GM18520 (cell line): ENCODE results near the gene RAB35.

Experiments
- ATAC-seq: cut with Tn5 transposase; IDR thresholded peaks from one replicate; pipeline ENCODE4 v1.9.1; 2021; ENCODE audit not compliant: unreplicated experiment

Gene RAB35

DNA sequence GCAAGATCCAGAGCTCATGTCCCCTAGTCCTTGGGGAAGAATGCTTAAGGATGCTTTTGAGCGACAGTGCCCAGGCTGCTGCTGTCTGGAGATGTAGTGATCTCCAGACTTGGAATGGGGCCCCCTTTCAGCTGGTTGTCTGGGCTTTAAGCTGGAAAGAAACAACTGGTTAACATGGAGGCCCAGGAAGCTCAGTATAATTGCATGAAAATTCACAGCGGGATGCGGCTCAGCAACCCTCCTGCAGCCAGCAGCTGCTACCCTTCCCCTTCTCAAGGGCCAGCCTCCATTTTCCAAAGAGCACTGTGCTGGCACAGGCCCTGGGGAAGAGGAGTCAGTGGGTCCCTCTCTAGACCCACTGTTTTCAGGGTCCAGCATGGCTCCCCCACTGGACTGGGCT is 26.3 kb downstream of the RAB35 start:
- no peak for ATAC-seq

DNA sequence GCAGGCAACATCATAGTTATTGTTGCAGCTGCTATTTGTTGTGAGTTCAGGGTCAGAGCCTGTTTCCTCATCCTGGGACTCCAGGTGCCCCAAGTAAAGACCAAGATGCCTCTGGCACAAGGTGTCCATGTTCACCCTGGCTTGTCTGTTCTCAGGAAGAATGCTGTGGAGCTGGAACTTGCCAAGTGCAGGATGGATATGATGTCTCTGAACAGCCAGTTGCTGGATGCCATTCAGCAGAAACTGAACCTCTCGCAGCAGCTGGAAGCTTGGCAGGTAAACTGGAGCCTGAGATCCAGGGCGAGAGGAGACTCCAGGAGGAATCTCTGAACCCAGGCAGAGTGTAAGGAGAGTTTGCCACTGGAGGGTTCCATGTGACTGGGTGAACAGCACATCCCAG is 26.8 kb downstream of the RAB35 start:
- ATAC-seq, result no peak

DNA sequence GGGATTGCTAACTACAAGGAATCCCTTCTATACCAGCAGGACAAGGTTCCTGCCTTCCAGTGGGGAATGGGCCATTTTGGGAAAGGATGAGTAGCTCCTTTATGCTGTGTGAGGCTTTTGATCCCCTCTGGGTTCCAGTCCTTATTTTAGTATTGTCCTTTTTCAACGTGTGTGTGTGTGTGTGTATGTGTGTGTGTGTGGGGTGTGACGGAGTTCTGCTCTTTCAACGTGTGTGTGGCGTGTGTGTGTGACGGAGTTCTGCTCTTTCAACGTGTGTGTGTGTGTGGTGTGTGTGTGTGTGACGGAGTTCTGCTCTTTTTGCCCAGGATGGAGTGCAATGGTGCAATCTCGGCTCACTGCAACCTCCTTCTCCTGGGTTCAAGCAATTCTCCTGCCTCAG is 27.4 kb downstream of the RAB35 start:
- ATAC-seq, result no peak

DNA sequence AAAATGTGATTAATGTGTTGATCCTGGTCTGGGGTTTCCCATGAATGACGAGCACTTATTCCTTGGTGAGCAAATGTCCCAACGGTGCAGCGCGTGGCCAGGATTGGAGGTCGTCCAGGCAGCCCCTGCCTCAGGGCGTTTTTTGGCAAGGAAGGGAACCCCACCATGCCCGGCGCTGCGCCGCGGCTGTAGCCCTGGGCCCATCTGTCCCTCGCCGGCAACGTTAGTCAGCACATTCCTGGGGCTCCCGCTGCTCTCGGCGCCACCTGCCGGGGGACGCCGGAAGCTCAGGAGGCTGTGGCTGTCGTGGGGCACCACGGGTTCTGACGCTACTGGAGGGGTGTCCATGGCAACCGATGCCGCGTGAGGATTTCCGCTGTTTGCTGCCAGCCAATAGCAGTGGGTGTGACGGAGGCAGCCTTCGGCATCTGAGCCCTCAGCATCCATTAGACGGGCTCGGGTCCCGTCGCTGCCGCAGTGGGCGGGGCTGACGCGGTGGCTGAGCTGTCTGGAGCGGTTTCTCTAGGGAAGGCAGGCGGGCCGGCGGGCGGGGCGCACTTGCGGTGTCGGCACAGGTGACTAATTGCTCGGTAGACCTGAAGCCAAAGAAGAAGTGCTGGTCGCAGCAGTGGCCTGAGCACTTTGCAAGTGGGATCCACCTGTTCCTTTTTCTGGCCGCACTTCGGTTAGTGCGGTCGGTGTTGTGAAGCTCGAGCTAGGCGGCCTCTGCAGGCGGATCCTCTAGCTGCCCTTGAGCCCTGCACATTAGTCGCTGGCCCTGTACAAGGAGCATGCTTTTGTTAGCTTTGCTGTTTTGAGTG is 29.5 kb downstream of the RAB35 start:
- peak; percentile 97 for ATAC-seq

DNA sequence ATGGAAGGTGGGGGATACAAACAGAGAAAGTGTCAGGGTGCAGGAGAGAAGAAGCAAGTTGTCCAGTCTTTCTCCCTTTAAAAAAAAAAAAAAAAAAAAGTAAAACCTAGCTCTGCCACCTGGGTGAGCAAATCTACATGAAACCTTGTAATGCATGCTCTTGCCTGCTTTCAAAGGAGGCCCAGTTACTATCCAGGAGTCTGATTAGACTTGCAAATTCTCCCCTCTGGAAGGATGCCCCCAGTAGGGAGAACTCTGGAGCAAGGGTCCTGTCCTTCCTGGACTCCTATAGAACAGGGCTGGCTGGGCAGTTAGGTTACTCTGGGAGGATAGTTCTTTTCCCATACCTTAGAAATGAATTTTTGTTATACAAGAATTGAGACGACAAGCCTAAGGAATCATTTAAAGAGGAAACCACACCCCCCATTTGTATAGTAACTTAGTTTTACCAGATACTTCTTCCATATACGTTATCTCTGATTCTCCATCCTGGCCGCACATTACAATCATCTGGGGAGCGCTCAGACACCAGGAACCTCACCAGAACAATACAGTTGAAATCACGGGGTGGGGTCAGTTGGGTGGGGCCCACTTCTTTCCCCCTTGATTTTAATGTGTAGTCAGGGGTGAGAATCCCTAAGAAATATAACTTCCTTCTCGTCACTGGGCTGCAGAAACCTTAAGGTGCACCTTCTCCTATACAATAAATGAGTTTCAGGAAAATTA is 30.5 kb downstream of the RAB35 start:
- no peak for ATAC-seq

DNA sequence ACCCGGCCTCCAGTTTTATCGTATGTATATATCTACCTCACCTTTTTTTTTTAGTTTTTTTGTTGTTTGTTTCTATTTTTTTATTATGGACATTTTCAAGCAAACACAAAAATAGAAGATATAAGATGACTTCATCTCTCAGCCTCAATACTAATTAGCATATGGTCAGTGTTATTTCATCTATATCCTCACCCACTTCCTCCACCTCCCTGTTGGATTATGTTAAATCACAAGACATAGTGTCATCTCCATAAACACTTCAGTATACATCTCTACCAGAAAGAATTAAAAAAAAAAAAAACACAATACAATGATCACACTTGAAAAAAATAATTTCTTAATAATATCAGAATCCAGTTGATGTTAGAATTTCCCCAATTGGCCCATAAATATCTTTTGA is 34.9 kb downstream of the RAB35 start:
- no peak for ATAC-seq

DNA sequence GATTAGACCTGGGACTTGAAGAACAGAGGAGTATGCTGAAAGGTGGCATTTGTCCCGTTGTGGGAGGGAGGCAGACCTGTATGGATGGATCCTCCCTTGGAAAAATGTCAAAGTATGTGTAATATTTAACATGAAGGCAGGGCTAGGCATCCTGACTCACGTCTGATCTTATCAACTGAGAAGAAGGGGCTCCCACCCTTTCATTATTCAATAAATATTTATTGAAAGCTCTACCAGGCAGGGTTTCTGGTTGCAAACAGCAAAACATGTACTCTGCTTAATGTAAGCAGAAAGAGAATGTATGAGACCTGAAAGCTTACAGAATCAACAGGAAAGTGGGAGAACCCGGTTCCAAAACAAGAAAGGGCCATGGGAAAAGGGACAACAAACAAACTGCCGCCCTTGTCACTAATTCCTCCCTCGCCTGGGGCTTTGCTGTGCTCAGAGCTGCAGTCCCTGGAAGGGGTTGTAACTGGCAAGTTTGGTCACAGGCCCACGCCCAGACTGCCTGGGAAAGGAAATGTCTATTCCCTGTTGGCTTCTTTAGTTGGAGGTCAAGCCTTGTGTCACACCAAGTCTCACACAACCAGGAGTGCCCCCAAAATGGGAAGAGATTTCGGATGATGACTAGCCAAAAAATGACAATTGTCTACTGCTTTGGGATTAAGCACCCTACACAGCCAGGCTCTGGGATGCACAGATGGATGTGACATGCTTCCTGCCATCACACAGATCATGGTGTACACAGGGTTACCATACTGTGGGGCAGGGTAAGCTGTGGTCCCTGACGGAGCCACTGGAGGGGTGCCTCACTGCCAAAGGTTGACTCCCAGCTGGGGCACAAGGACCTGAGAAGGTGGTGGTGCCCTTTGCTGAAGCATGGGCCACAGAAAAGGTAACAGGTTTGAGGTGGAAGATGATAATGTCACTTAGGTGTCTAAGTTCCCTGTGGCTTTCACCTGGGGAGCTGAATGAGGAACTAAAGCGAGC is 36.8 kb downstream of the RAB35 start:
- ATAC-seq, result no peak

DNA sequence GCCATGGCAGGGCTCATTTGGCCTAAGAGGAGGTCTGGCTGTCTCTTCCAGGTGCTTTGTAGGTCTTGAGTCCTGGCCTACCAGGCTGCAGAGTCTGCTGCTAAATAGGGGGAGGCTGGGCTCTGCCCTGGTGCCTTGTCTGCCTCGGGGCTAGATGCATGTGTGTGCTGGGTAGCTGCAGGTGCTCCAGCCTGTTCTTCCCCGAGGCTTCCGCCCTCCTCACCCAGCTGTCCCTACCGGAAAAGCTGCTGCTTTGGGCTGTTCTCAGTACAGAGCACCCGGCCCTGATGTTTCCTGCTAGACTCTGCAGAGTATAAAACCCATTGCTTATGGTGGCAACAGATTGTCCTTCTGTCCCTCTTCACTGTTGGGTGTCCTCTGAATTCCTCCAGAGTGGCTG is 37.7 kb downstream of the RAB35 start:
- ATAC-seq, result no peak

DNA sequence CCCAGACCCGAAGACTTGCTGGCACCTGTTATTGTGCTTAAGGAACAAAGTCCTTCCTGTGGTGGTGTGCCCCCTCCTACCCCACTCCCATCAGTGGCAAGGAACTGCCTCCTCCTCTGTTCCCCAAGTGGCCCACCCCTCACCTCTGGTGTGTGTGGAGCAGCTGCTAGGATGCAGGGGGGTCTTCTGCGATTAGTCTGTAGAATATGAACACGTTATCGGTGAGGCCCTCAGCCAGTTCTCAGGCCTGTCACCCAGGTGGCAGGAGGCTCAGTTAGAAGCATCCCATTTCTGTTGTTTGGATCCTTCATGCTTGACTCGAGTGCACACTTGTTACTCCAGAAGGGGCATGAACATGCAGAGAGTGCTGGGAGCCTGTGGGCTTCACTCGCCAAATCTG is 39.3 kb downstream of the RAB35 start:
- ATAC-seq, result no peak

DNA sequence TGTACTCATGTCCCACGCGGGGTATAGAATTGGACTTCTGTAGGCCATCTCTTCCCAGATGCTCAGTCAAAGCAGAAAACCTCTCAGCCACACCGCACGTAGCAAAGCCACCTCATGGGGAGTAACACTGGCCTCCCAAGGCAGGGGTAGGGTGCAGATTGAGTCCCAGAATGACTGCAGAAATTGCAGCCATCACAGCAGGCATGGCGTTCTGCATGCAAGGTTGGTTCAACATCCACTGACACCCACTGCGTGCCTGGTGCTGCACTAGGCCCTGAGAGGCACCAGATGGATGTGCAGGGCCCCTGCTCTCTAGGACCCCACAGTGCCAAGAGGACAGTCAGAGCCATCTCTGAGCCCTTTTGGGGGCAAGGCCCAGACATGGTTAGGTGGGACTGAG is 39.9 kb downstream of the RAB35 start:
- no peak for ATAC-seq

DNA sequence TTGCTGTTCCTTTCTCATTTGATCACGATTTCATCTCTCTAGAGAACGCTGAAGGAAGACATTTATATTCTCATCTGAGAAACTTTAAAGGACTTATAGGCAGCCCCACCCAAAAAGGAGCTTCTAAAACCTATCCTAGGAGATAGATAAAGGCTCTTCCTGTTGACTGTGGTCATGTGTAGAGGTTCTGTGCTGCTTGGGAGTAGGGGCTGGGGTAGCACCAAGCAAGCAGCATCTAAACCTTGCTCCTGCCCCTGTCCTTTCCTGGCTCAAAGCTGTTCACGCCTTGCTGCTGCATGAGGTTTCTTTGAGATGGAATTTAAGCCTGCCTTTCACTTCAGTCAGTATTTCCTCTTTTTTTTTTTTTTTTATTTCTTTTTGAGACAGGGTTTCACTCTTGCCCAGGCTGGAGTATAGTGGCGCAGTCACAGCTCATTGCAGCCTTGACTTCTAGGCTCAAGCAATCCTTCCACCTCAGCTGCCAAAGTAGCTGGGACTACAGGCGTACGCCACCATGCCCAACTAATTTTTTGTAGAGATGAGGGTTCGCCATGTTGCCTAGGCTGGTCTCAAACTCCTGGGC is 41.4 kb downstream of the RAB35 start:
- no peak for ATAC-seq

DNA sequence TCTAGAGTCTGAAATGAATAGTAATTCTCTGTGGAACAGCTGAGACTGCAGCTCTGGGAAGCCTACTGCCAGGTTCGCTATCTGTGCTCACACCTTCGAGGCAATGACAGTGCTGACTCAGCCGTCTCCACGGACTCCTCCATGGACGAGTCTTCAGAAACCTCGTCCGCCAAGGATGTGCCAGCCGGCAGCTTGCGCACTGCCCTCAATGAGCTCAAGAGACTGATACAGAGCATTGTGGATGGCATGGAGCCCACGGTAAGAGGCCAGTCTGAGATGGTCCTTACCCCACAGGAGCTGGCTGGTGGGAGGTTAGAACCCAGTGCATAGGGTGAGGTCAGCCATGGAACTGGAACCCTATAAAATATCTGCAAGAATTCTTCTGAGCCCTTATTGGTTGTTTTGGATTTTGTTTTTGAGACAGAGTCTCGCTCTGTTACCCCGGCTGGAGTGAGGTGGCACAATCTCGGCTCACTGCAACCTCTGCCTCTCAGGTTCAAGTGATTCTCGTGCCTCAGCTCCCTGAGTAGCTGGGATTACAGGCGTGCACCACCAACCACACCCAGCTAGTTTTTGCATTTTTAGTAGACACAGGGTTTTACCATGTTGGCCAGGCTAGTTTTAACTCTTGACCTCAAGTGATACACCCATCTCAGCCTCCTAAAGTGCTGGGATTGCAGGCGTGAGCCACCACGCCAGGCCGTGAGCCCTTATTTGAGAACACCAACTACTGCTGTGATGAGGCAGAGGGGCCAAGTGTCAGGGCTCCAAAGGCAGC is 43.9 kb downstream of the RAB35 start:
- ATAC-seq, result no peak

DNA sequence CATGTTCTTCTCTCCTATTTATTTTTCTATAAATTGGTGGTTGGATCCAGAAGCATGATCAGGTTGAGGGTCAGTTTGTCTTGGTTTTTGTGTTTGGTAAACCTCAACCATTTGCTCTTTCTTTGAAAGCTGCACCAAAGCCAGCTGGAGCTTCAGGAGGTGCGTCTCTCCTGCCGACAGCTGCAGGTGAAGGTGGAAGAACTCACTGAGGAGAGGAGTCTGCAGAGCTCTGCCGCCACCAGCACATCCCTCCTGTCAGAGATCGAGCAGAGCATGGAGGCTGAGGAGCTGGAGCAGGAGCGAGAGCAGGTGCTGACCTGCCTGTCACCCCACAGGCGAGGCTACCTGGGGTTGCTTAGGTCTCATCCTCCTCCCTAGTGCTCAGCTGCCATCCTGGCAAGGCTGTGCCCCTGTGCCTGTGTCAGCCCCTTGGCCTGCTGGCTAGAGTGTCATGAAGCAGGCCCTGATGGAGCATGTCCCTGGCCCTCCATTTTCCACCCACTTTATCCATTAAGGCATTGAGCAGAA is 45.0 kb downstream of the RAB35 start:
- ATAC-seq, result no peak

DNA sequence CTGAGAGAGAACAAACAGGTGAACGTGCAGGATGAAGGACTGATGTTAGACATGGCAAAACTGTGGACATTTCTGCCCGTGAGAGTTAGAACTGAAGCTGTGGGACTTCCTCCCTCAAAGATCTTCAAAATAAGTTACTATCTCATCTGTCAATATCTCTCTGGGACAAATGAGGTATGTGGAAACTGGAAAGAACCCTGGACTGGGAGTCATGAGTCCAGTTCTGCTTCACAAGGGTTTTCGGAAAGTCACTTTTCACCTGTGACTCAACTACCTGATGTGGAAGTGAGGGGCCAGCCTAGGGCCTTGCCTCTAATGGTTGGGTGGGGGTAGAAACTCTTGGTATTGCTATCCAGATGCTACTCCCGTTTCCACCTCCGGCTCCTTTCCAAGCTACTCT is 47.3 kb downstream of the RAB35 start:
- no peak for ATAC-seq

DNA sequence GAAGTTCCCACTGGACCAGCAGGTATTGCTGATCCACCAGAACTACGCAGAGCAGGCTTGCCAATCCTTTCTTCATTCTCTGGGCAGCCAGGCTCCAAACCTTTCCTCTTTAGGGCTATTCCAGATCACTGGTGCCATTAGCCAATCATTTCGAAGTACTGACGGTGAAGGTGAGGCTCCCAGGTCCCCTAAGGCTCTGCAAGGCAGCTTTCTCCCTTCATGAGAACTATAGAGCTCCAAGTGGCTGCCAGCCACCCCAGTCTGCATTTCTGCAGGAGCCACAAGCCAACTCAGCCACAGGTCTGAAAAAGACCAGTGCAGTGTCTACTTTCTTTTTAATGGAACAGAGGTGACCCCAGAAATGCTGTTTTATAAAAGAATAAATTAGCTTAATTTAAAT is 48.7 kb downstream of the RAB35 start:
- no peak for ATAC-seq

DNA sequence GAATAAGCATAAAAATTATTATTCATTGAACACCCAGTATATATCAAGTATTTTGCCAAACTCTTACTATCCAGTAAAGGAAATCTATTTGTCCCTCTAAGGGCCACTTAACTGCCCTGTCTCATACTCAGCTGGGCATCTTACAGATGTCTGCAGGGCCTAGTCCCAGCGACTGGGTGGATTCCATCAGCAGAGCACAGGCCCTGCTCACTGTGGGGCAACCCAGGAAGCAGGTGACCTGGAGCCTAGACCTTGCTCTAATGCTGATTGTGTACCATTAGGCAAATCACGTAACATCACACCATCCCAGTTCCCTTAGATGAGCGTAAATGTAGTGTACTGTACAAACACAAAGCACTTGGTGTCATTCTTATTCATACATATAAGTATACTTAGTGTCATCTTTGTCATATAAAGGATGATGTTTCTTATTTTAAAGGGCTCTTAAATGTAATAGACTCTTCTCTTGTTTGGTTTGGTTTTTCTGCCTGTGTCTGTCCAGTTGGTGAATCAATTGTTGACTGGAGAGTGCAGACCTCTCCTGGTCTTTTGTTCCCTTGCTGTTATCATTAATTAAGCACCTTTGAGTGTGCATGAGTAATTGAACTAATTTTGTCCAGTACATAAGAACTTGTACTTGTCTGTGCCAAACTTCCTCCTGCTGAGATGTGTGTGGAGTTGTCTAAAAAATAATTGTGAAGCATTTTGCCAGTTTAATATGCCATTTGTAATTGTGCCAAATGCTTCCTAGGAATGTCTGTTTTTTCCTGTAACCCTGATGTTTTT is 49.3 kb downstream of the RAB35 start:
- ATAC-seq, result no peak

DNA sequence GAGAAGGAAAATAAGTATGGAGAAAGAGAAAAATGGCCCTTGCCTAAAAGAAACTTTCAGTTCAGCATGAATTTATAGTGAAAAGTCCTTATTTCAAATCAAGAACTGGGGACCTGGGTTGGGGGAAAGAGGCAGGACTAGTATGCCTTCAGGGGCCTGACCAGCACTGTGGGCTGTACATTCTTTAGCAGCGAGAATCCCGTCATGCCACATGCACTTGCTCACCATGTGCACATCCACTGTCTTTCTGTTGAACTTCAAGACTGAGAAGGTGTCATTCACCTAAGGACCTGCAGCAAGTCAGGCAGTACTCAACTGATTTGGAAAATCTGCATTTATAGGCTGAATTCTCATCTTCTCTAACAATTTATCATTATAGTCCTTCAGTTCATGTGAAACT is 50.2 kb downstream of the RAB35 start:
- ATAC-seq, result no peak

DNA sequence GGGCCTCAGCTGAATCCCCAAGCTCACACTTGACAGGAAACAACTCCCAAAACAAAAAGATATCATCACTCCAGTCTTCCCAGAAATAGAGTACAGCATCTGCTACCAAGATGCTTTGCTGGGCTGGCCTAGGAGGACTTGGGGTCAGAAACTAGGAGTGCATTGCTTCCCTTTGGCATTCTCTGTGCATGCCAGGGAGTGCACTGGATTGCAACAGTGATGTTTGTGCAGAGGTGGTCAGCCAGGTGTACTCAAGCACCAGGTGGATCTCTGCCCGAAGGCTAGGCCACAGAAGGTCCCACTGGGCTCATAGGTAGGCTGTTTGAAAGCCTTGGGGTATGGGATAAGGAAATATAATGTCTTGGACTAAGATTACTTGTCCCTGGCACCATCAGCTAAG is 51.1 kb downstream of the RAB35 start:
- ATAC-seq, result no peak
